ENCODE measurements around the gene ETV3. TPM values are rescaled to one million over a fixed set of nuclear protein-coding genes. Genes with fewer than 3 reads are reported as not detected.

The ETV3 gene
- total and polyA plus RNA-seq, 2 of the 4 experiments (the other 2 are of a cell fraction) = 6.4 to 14.7 TPM

DNA sequence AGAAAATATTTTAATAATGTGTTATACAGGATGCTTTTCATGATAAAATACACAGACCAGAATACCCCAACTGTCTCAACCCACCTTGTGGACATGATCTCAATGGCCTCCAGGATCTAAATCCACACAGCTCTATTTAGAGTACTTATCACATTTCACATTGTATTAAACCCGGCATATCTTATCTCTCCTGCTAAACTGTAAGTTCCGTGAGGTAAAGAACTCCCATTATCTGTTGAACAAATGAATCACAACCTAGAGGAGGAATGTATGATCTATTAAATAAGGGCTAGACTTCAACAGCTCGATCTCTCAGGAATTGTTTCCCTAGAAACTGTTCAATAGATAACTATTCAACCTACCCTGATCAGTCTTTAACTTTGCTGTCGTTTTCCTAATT, 6.9 kb downstream of the ETV3 start:
- no peaks in the 10 kb centered on the region for H3K9me3 ChIP-seq (ENCODE audit: control insufficient read depth, insufficient read depth, low read length)
- peaks cover 30 to 31% of the 10 kb centered on the region in 2 experiments for H3K79me1 ChIP-seq (ENCODE audit: low read depth in 1 of 2, low read length in 2 of 2)
- H3K27me3 ChIP-seq (ENCODE audit: control insufficient read depth, insufficient read depth, low read length) = no peaks in the 10 kb centered on the region
- H3K4me2 ChIP-seq (ENCODE audit: low read depth, low read length) = no peak overlapping the region
- H3K23ac ChIP-seq (ENCODE audit: low read depth, low read length) = no peak overlapping the region
- DNase-seq = no peak
- no TSS peak for BruUV-seq (replicated peaks)
- no peak overlapping the region for H2AK9ac ChIP-seq (replicated peaks; ENCODE audit: low read depth, low read length, poor library complexity)
- H3K9me1 ChIP-seq (ENCODE audit: insufficient read depth, low read length) = peaks cover 2% of the 10 kb centered on the region; the same call in 1 of the 2 replicates
- H3K27ac ChIP-seq (ENCODE audit: insufficient read depth, low read length) = no peak overlapping the region
- POLR2A ChIA-PET (ENCODE audit: unreplicated experiment) = no interaction called here
- dilution Hi-C loops (cut with HindIII; ENCODE audit: low sequenced_read_pairs, unreplicated experiment) = no loop called here
- no peak overlapping the region for H4K91ac ChIP-seq (ENCODE audit: insufficient read depth, low read depth, low read length)
- H3K56ac ChIP-seq (ENCODE audit: extremely low read depth, insufficient read depth, low read length) = no peak overlapping the region
- H2AK5ac ChIP-seq (ENCODE audit: low read depth, low read length) = no peak overlapping the region
- no peak for ATAC-seq (ENCODE audit: low read depth)
- no CpG with 5 or more reads among the region's 4 CpGs for WGBS, 2 experiments (ENCODE audit: extremely low coverage in 2 of 2, insufficient read length in 1 of 2)
- no peak overlapping the region for H2BK15ac ChIP-seq (ENCODE audit: low read depth, low read length)
- no peak overlapping the region for H3K4me3 ChIP-seq (ENCODE audit: insufficient read depth, low read depth, low read length)
- no peak overlapping the region for H2AFZ ChIP-seq (replicated peaks; ENCODE audit: low read length, poor library complexity)
- H4K8ac ChIP-seq (ENCODE audit: low read depth in 2 of 2, low read length in 2 of 2) = no peak overlapping the region
- peaks cover 2% of the 10 kb centered on the region; the same call in 1 of the 2 replicates for H3K4me1 ChIP-seq (ENCODE audit: control insufficient read depth, insufficient read depth, low read length)
- H4K20me1 ChIP-seq (ENCODE audit: insufficient read depth, low read length) = peaks cover 8% of the 10 kb centered on the region; the same call in 1 of the 2 replicates
- intact Hi-C loops (cut with micrococcal nuclease) = no loop called here
- in situ Hi-C loops (cut with MboI; ENCODE audit: low sequenced_read_pairs) = no loop called here
- H2BK20ac ChIP-seq (ENCODE audit: low read depth, low read length) = no peak overlapping the region
- H4K5ac ChIP-seq (ENCODE audit: low read depth, low read length) = no peak overlapping the region
- no peak overlapping the region for H3K4ac ChIP-seq (ENCODE audit: low read depth, low read length)
- H3K36me3 ChIP-seq (ENCODE audit: control insufficient read depth, insufficient read depth, low read length) = peaks cover 42% of the 10 kb centered on the region
- no peak overlapping the region for H3K14ac ChIP-seq (replicated peaks; ENCODE audit: low read depth, low read length)
- H3K9ac ChIP-seq (ENCODE audit: low read depth, low read length) = no peak overlapping the region
- H2BK120ac ChIP-seq (ENCODE audit: low read depth, low read length) = no peak overlapping the region
- CTCF ChIA-PET = no interaction called here
- no peak overlapping the region for H2BK5ac ChIP-seq (ENCODE audit: low read depth, low read length, poor library complexity, severe bottlenecking)
- TF ChIP-seq SMC3 (IDR thresholded peaks at IDR 0.05; ENCODE audit: low read depth, low read length) (no peak), CEBPB (IDR thresholded peaks at IDR 0.05; ENCODE audit: low read depth, low read length) (no peak), RCOR1 (IDR thresholded peaks at IDR 0.05; ENCODE audit: insufficient replicate concordance, low read length) (no peak), BHLHE40 (IDR thresholded peaks at IDR 0.05; ENCODE audit: low read depth, low read length) (no peak)
- TF ChIP-seq, protein P1, sequence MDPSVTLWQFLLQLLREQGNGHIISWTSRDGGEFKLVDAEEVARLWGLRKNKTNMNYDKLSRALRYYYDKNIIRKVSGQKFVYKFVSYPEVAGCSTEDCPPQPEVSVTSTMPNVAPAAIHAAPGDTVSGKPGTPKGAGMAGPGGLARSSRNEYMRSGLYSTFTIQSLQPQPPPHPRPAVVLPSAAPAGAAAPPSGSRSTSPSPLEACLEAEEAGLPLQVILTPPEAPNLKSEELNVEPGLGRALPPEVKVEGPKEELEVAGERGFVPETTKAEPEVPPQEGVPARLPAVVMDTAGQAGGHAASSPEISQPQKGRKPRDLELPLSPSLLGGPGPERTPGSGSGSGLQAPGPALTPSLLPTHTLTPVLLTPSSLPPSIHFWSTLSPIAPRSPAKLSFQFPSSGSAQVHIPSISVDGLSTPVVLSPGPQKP (IDR thresholded peaks at IDR 0.05; ENCODE audit: borderline replicate concordance, low read depth, low read length) = no peak
- H3K18ac ChIP-seq (ENCODE audit: low read depth, low read length) = no peak overlapping the region
